ENCODE results near the gene TIE1. TPM values are rescaled to one million over a fixed set of nuclear protein-coding genes. Genes with fewer than 3 reads are reported as not detected.
A peak's percentile ranks its signal among the peaks of the same experiment; 100 is the strongest.

Gene TIE1
- polyA plus RNA-seq, 3 donors: 0.16 TPM; not detected in 2

- Histone ChIP-seq H3K36me3 (replicated peaks in 1 of 2; ENCODE audit: control insufficient read depth in 1 of 2, insufficient read depth in 2 of 2, low read length in 2 of 2) (no peaks in the 10 kb centered on the region), H3K9ac (ENCODE audit: insufficient read depth, low read length, poor library complexity, severe bottlenecking) (peak overlapping the region; percentile 46), H3K4me2 (replicated peaks; ENCODE audit: extremely low read depth, low read length, poor library complexity, severe bottlenecking) (peak overlapping the region; percentile 63), H3K27ac (ENCODE audit: low read depth in 1 of 2, low read length in 2 of 2) (no peak overlapping the region), H2AFZ (ENCODE audit: insufficient read depth, low read depth, low read length, poor library complexity, severe bottlenecking) (peak overlapping the region; percentile 61), H3K9me3 (replicated peaks in 1 of 2; ENCODE audit: control insufficient read depth in 1 of 2, insufficient read depth in 1 of 2, low read length in 2 of 2) (no peaks in the 10 kb centered on the region), H3K4me3 (replicated peaks in 1 of 3; ENCODE audit: low read depth in 2 of 3, low read length in 3 of 3) (peak overlapping the region; percentile 18 to 63 (median 34)), H3K79me2 (ENCODE audit: insufficient read depth, low read length) (no peaks in the 10 kb centered on the region), H3K4me1 (ENCODE audit: control insufficient read depth in 1 of 2, insufficient read depth in 2 of 2, low read length in 2 of 2) (no peaks in the 10 kb centered on the region), H3K27me3 (ENCODE audit: control insufficient read depth in 2 of 2, insufficient read depth in 2 of 2, low read length in 2 of 2) (no peaks in the 10 kb centered on the region), H4K20me1 (ENCODE audit: insufficient read depth, low read length) (no peaks in the 10 kb centered on the region)
- Mint-ChIP-seq H3K27ac (peak overlapping the region in 5 of 7 donors; percentile 7 to 72 (median 43)), H3K4me1 (peaks cover 16% of the 10 kb centered on the region), H3K27me3 (ENCODE audit: low read depth in 3 of 3) (peaks cover 2 to 5% (median 2%) of the 10 kb centered on the region in 3 donors), H3K9me3 (no peaks in the 10 kb centered on the region), H3K36me3 (no peaks in the 10 kb centered on the region), H3K4me3 (peak overlapping the region; percentile 77 to 88)
- DNase-seq: peak in 2 of 3 donors; percentile 12
- intact Hi-C loops (cut with micrococcal nuclease): no loop called here
- no peak for TF ChIP-seq CTCF (IDR thresholded peaks at IDR 0.05)
- WGBS (ENCODE audit: insufficient coverage): 72% methylated on average over 71 of the region's 72 CpGs
These were observed 48.2 kb downstream of the TIE1 start for GRCh38 chr1:43348809-43349593.

GRCh38 chr1:43349594-43350306 is 49.0 kb downstream of the TIE1 start:
- no peak for TF ChIP-seq CTCF (IDR thresholded peaks at IDR 0.05)
- Histone ChIP-seq H3K27me3 (ENCODE audit: control insufficient read depth in 2 of 2, insufficient read depth in 2 of 2, low read length in 2 of 2) (no peaks in the 10 kb centered on the region), H3K79me2 (ENCODE audit: insufficient read depth, low read length) (no peaks in the 10 kb centered on the region), H3K9ac (ENCODE audit: insufficient read depth, low read length, poor library complexity, severe bottlenecking) (no peak overlapping the region), H3K36me3 (replicated peaks in 1 of 2; ENCODE audit: control insufficient read depth in 1 of 2, insufficient read depth in 2 of 2, low read length in 2 of 2) (no peaks in the 10 kb centered on the region), H2AFZ (ENCODE audit: insufficient read depth, low read depth, low read length, poor library complexity, severe bottlenecking) (peak overlapping the region; percentile 61), H3K4me3 (replicated peaks in 1 of 3; ENCODE audit: low read depth in 2 of 3, low read length in 3 of 3) (peak overlapping the region in 1 of 3 experiments; percentile 63), H3K27ac (ENCODE audit: low read depth in 1 of 2, low read length in 2 of 2) (no peak overlapping the region), H3K4me2 (replicated peaks; ENCODE audit: extremely low read depth, low read length, poor library complexity, severe bottlenecking) (peak overlapping the region; percentile 63), H4K20me1 (ENCODE audit: insufficient read depth, low read length) (no peaks in the 10 kb centered on the region), H3K4me1 (ENCODE audit: control insufficient read depth in 1 of 2, insufficient read depth in 2 of 2, low read length in 2 of 2) (no peaks in the 10 kb centered on the region), H3K9me3 (replicated peaks in 1 of 2; ENCODE audit: control insufficient read depth in 1 of 2, insufficient read depth in 1 of 2, low read length in 2 of 2) (no peaks in the 10 kb centered on the region)
- H3K4me3 Mint-ChIP-seq: peak overlapping the region; percentile 77 to 88
- no peak for DNase-seq
- no peaks in the 10 kb centered on the region for H3K9me3 Mint-ChIP-seq
- 90% methylated on average over 9 of the region's 11 CpGs for WGBS (ENCODE audit: insufficient coverage)
- peaks cover 16% of the 10 kb centered on the region for H3K4me1 Mint-ChIP-seq
- H3K27ac Mint-ChIP-seq: peak overlapping the region in 3 of 7 donors; percentile 7 to 72 (median 60)
- H3K36me3 Mint-ChIP-seq: peaks cover 4% of the 10 kb centered on the region in 2 donors
- peaks cover 2 to 5% (median 2%) of the 10 kb centered on the region in 3 donors for H3K27me3 Mint-ChIP-seq (ENCODE audit: low read depth in 3 of 3)
- intact Hi-C loops (cut with micrococcal nuclease): loop anchor here in 1 of 2 donors (5.0 kb wide), 1 partner anchor 38 kb away; the partner anchor contains the start of genes MED8 and SZT2

All from CD14-positive monocyte (primary cell).